ENCODE measurements around the gene MRPL50.
"Not testable (repeated sequence)": the region's sequence is repeated elsewhere in the genome, so short reads cannot be mapped to it uniquely, and the experiment has no call there.

MRPL50 gene

GRCh38 chr9:101417977-101418376 lies 19.6 kb upstream of the MRPL50 start:
- DNase-seq (ENCODE audit: low read depth) = no peak

DNA sequence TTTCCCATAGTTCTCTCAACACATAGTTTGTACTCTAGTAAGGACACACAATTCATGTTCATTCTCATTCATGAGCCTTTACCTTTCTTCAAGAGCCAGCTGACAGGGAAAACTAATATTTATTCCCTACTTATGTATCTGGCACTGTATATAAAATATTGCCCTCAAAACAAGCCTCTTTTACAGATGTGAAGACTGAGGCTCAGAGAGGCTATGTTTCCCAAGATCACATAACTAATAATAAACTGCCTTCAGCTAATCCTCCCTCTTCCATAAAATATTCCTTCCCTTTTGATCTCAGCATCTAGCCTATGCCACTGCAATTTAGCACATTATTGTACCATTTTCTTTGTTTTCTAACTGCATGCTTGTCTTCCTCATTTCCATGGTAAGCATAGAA lies 19.0 kb upstream of the MRPL50 start:
- DNase-seq (ENCODE audit: low read depth) = no peak

DNA sequence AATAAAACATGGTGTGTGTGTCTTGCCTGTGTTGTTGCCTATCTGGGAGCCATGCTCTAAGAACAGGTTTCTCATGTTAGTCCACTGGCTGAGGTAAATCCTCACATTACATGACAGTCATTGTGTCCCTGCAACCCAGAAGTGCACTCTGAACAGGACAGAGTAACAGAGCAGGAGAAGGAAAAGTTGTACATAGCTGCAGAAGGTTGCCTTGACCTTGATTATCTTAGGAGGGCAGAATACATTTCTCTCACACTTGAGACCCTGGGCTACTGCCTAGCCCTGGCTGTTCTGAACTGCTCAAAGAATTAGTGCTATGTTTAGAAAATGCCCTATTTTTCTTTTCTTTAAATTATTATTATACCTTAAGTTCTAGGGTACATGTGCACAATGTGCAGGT lies 17.2 kb upstream of the MRPL50 start:
- no peak for DNase-seq (ENCODE audit: low read depth)

DNA sequence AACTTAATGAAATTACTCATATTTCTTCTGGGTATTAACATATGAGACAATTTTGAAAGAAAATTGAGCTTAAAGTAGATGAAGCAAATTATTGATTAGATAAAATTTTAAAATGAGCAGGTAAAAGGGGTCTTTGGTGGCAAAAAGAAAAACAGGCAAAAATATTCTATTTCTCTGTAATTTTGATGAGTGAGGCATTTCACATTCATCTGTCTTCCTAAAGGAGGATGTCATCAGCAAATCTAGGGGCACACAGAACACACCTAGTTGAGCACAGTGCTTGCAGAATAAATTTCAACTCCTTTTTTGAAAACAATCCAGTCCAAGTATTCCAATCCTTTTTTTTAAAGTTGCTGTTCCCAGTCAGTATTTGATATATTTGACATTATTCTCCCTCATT lies 16.4 kb upstream of the MRPL50 start:
- no peak for DNase-seq (ENCODE audit: low read depth)

- no peak for DNase-seq (ENCODE audit: low read depth)
Observed at GRCh38 chr9:101409079-101409477, 10.7 kb upstream of the MRPL50 start.

GRCh38 chr9:101408374-101409078 lies 10.1 kb upstream of the MRPL50 start:
- DNase-seq (ENCODE audit: low read depth) = no peak

GRCh38 chr9:101403516-101404285 lies 5.3 kb upstream of the MRPL50 start:
- DNase-seq (ENCODE audit: low read depth) = no peak

GRCh38 chr9:101400120-101400519 lies 1.7 kb upstream of the MRPL50 start:
- no peak for DNase-seq (ENCODE audit: low read depth)

GRCh38 chr9:101399643-101399970 lies 1.2 kb upstream of the MRPL50 start:
- no peak for DNase-seq (ENCODE audit: low read depth)

DNA sequence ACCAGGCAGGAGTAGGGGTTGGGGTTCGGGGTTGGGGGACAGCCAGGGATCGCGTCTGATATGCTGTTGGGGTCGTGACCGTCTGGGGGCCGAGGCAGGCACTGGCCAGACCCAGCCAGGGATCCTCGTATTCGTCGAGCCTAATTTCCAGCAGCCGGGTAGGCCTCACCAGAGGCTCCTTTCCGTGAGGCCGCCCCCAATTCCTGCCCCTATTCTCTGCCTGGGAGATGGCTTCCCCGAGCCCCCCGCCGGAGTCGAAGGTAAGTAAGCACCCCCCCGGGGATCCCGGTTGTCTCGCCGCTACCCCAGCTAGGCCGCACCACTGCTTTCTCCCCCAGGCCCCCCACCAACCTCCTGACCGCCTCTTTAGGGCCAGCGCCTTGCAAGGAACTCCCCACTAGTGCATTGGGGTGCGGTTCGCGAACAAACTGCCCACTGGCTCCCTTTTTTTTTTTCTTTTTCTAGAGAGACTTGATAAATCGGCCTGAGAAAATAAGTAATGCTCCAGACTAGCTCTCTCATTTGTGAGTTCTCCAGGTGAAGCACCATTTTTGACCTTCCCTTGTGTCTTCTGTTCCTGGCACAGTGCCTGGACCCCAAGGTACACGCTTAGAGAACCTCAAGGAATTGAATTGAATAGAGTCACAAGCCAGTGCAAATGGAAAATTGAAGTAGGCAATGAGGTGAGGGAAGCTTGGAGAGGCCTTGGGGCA lies 668 bp upstream of the MRPL50 start:
- DNase-seq (ENCODE audit: low read depth) = no peak

DNA sequence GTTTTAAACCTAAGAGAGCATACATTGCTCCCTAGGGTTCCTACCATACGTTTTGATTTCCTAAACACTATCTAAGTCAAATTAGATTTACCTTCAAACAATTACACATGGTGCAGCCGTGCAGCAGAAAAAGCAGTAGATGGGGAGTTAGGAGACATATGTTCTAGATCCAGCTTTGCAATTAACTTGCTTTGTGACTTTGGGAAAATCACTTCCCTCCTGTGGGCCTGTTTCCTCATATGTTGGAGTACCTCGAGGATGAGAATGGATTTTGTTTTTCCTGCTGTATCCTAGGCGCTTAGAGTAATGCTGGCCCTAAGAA lies 711 bp downstream of the MRPL50 start:
- no peak for DNase-seq (ENCODE audit: low read depth)

- no peak for DNase-seq (ENCODE audit: low read depth)
Observed at GRCh38 chr9:101394687-101395086, 3.7 kb downstream of the MRPL50 start.

GRCh38 chr9:101393135-101393534 lies 5.3 kb downstream of the MRPL50 start:
- no peak for DNase-seq (ENCODE audit: low read depth)

- DNase-seq (ENCODE audit: low read depth) = no peak
Observed at GRCh38 chr9:101388507-101388993, 9.9 kb downstream of the MRPL50 start.

- no peak for DNase-seq (ENCODE audit: low read depth)
Observed at GRCh38 chr9:101387871-101388506, 10.4 kb downstream of the MRPL50 start.

DNA sequence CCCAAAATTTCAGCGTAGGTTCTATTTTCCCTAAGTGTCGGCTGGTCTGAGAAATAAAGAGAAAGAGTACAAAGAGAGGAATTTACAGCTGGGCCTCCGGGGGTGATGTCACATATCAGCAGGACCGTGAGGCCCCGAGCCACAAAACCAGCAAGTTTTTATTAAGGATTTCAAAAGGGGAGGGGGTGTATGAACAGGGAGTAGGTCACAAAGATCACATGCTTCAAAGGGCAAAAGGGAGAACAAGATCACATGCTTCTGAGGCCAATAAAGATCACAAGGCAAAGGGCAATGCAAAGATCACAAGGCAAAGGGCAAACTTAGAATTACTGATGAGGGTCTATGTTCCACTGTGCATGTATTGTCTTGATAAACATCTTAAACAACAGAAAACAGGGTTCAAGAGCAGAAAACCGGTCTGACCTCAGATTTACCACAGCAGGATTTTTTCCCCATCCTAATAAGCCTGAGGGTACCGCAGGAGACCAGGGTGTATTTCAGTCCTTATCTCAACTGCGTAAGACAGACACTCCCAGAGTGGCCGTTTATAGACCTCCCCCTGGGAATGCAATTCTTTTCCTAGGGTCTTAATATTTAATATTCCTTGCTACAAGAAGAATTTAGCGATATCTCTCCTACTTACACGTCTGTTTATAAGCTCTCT lies 13.4 kb downstream of the MRPL50 start, which contains the start of gene BAAT:
TSS of gene BAAT (minus strand) at position 134 of the 664 bp plus-strand sequence. CDS start 13,602 bp downstream, outside the sequence.
- not testable (repeated sequence) for DNase-seq (ENCODE audit: low read depth)

- DNase-seq (ENCODE audit: low read depth) = no peak
Observed at GRCh38 chr9:101383361-101383760, 15.1 kb downstream of the MRPL50 start.

- no peak for DNase-seq (ENCODE audit: low read depth)
Observed at GRCh38 chr9:101381833-101382342, 16.5 kb downstream of the MRPL50 start.

GRCh38 chr9:101381118-101381517 lies 17.3 kb downstream of the MRPL50 start:
- DNase-seq (ENCODE audit: low read depth) = no peak

DNA sequence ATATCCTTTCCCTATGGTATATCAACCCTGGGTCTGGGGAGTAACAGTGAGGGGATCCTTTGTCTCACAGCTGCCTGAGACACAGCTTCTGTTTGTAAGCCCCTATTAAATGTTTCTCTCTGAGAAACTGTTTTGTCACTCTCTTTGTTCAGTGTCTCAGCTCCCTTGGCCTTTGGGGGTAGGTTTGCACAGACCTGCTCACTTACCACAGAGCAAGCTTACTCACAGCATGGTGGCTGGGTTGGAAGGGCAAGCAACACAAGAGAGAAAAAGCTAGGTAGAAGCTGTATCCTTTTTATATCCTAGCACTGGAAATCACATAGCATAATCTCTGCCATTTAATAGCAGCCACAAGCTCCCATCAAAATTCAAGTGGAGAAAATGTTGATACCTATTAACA lies 18.1 kb downstream of the MRPL50 start:
- DNase-seq (ENCODE audit: low read depth) = no peak

DNA sequence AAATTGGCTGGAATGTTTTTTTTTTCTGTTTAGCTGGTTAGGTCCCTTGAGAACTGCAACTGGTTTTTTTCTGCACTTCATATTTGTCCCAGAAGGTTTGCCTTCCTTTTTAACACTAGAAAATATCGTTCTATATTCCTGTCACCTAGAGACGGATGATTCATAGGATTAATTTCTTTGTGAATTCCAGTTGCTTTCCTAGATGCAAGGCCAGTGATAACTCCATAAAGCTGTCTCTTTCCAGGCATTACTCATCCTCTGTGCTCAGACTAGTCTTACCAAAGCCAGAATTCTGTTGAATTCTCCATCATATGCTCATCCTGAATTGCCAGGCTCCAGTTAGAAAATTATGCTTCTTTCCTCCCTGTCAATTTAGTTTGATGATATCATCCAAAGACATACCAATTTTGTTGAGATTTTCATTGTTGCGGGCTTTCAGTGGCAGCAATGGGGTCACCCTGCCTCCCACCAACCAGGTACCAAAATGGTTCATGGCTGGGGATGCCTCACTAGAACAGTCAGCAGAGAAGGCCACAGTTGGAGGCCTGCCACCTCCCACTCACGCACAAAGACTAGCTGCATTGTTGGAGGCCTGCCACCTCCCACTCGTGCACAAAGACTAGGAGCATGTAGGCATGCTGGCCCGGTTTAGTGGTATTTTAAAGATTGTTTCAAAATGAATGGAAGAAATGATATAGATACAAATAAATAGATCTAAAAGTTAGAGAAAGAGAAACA lies 22.1 kb downstream of the MRPL50 start:
- DNase-seq (ENCODE audit: low read depth) = no peak
